CD4-positive, alpha-beta T cell treated with Interleukin-17A for 4 hours (primary cell): Measurements from ENCODE around the gene LRFN2.

Experiments
- DNase-seq: peaks from one replicate; pipeline ENCODE4 v3.0.0-alpha.2; 2020; ENCODE audit warnings: mixed read lengths

LRFN2 gene

DNA sequence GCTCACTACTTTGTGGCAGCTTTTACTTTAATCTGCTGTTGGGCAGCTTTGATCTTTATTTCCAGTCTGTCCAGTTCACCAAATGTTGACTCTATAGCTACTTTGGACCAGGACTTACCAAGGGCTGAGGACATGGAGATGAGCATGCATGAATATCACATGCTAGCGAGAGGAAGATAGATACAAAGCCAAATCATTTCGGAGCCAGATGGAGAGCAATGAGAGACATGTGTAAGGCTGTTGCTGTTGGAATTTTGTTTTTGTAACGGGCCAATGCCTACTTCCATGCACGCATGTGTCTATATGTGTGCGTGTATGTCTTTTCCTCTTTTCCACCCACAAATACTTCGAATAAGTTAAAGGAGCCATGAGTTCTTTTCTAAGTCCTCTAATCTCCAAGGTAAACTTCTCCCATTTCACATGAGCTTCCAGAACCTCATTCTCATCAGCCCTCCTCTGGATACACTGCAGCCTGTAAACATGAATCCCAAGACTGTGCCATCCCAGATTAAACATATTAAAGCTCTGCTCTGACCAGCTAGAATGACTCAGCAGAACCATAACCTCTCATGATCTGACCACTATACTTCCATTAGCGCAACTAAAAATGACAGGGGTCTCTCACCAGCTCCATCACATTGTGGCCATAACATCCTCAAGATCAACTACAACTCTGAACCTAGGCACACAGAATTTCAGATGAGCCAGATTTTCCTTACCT, 160.7 kb downstream of the LRFN2 start:
- DNase-seq = no peak

GRCh38 chr6:40425192-40425919, 161.8 kb downstream of the LRFN2 start:
- no peak for DNase-seq

DNA sequence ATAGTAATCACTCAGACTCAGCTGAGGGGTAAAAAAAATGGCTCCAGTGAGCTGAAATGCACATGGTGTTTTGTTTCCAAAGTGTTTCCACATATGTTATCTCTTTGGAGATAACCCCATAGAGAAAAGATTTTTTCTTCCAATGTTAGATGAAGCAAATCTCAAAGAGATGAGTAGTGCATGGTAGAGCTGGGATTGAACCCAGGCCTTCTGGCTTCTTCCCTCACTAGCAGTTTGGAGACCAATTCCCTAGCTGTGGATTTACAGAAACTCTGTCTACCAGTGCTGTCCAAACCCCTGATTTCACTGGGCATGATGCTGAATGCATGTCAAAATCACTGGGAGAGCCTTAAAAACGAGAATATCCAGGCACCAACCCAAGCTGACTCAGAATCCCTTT, 165.1 kb downstream of the LRFN2 start:
- no peak for DNase-seq

DNA sequence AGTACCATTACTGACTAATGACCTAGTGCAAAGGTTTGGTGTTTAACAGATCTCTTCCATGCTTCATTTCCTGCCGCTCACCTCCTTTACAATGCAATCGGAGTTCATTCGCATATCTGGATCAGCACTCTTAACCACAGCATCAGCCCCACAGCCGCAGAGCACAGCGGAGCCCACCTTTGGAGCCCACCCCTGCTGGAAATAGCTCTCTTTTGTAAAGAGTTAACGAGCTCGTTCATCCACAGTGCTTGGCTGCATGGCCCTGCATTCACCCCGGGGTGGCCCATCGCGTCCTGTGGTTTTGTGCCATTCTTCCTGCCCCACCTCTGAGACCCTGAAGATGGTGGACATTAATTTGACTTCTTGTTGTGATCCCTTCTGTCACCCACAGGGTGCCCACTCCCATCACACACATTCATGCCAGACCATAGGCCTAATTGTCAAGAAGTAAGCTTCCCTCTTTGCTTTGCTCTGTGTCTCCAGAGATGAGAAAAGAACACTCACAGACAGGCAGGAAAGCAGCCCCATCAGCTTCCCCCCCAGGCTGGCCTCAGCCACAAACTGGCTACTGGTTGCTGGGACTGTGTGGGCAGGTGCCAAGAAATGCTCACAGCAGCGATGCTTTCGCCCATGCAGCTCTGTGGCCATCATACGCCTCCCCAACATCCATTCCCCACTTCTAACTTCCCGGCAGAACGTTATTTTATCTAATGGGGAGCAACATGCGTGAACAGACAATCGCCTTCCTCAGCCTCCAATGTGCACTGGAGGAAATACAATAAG, 167.0 kb downstream of the LRFN2 start:
- no peak for DNase-seq

DNA sequence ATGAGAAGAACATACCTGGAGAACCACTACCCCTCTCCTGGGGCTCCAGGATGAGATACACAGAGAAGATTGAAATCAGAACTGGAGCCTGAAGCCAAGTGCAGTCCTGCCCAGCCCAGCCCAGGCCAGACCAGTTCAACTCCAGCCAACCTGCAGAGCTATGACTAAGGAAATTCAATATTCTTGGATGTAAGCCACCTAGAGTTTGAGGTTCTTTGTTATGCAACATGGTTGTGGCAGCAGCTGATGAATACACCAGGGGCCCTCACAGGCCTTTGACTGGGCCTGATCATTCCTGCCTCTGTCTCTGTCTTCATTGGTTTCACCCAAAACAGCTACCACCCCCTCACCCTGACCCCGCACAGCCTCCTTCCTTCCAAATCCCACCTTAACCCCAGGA, 167.8 kb downstream of the LRFN2 start:
- no peak for DNase-seq

DNA sequence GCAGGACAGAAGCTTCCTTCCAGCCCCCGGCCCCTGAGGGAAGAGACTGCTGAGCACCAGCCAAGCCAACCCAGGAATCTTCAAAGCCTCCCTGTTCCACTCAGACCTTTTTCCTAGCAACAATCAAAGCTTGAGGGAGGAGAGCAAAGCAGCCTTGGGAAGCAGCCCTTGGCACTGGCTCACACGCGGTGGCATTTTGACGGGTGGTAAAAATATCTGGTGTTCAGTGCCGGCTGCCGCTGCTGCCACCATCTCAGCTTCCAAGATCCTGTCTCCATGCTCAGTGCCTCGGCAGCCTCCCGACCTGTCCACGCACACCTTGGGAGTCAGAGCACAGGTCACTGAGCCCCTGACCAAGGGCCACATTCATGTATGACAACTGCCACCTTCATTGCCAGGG, 170.1 kb downstream of the LRFN2 start:
- DNase-seq = no peak

- DNase-seq = no peak
Measured at GRCh38 chr6:40414617-40415016, 172.5 kb downstream of the LRFN2 start.

DNA sequence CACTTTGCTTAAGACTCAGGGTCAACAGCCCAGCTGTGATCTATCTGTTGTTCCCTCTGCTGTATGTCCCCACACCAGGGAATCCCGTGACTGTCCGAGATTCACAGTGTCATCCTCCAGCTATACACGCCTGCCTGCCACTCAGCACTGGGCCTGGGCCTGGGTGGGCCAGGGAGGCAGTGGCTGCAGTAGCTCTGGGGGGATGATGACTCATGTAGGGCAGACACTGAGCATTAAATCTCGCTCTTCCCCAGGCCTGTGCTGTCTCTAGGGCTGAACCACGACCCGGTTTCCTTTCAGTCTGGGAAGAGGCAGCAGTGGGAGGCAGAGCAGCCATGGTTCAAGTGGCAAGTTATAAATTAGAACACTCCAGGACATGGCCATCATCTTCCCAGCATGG, 173.9 kb downstream of the LRFN2 start:
- DNase-seq = no peak

DNA sequence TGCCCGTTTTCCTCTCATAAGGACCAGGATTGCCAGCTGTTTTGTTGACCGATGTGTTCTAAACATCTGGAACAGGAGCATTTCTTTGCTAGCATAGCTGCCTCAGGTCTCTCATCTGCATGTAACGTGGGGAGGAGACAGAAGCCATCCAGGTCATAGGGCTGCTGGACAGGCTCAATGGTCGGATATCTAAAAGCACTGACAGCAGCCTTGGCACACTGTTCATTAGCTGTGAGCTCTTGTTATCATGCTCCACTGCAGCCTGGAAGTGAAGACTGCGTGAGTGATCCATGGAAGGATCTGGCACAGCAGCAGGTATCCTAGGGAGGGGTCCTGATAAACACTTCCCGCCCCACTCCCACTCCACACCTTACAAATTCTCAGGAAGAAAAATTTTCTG, 175.3 kb downstream of the LRFN2 start:
- no peak for DNase-seq

DNA sequence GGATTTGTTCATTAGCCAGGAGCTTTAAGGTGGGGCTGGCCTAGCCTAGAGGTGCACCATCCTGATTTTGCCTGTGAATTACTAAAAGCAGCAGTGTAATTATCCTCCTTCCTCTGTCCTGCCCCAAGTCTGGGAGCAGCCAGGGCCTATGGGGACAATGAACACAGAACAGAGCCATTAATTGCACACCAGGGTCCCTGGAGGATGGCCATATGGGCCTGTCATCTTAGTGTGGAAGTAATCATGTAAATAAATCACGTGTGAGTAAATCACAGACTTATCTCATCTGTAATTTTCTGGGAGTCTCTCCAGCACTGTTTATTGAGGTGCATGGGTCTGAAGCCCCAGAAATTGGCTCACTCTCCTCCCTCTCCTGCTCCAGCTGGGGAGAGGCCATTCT, 176.3 kb downstream of the LRFN2 start:
- no peak for DNase-seq

DNA sequence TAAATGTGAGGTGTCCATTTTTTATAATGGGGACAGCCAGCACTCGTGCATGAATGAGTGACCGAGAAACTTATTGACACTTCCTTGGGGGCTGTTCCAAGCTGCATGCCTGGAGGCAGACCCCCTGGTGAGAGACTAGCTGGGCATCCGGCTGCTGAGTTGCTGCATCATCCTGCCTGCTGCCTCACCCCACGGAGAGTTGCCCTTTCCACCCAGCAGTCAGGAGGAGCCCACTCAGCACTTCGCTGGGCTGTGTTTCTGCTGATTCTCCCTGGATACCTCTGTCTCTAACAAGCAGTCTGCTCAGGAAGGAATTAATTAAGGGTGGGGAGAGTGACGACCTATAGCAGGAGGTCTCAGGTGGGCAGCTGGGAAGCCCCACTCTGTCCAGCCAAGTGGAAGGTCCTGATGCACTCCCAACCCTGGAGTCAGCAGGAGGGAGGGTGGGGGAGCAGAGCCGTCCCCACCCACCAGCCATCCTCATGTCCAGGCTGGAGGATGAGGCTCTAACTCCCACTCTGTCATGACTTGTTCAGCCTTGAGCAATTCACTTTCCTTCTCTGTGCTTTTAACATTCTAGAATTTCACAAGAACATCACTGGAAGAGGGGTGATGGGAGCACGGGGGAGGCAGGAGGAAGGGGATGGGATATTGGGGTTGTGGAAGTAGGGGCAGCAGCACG, 177.3 kb downstream of the LRFN2 start:
- no peak for DNase-seq

DNA sequence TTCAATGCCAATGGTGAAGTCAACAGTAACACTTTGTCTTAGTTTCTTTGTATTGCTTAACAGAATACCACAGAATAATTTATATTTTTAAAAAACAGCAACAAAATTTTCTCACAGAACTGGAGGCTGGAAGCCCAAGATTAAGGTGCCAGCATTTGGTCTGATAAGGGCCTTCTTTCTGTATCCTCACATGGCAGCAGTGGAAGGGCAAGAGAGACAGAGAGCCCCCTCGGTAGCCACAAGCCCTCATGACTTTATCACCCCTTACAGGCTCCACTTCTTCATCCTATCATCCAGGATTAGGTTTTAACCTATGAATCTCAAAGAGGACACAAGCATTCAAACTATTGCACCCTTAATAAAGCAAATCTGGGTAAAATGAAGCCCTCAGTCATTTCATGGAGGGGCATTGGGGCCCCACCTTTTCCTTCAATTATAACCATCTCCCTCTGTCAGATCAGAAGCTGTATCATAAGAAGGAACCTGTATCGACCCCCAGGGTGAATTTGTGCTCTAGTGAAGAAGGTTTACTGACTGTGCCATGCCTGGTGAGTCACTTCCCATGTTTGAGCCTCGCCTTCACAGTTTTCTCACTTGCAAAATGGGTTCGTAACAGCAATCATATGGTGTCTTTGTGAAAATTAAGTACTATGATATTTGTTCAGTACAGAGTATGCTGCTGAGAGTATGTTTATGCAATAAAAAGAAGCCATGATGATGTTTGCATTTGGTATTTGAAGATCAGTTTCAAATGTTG, 178.2 kb downstream of the LRFN2 start:
- no peak for DNase-seq

GRCh38 chr6:40407239-40407638, 179.9 kb downstream of the LRFN2 start:
- no peak for DNase-seq

DNA sequence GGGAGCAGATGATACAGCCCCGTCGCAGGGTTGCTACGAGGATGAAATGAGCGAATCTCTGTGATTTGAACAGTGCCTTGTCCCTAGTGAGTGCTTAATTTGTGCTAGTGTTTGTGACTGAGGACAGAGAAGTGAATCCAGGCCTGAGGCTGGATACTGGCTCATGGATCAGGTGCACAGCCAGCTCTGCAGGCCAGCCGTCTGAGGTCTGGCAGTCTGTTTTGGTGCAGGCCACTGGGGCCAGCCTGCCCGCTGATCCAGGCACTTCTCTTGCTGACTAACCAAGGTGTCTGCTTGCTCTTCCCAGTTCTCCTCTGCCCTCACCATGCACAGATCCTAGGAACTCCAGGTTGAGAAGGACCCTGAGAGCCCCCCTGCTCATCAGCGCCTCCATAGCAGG, 181.0 kb downstream of the LRFN2 start:
- DNase-seq = no peak

DNA sequence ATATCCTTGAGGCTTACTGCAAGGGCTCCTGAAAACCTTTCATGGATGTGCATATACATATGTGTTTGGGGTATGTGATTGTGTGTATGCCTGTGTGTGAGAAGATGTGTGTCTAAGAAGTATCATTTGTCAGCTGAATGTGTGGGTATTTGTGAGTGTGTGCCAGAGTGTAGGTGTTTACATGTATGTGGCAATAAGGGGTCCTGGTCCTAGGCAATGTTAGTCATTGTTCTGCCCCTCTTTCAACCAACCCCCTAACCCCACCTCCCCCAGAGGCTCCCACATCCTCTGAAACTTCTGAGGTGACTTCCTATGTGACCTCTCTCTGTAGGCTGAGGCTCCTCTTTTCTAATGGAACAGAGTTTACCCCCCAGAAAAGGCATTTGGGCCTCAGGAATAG, 186.4 kb downstream of the LRFN2 start:
- no peak for DNase-seq

DNA sequence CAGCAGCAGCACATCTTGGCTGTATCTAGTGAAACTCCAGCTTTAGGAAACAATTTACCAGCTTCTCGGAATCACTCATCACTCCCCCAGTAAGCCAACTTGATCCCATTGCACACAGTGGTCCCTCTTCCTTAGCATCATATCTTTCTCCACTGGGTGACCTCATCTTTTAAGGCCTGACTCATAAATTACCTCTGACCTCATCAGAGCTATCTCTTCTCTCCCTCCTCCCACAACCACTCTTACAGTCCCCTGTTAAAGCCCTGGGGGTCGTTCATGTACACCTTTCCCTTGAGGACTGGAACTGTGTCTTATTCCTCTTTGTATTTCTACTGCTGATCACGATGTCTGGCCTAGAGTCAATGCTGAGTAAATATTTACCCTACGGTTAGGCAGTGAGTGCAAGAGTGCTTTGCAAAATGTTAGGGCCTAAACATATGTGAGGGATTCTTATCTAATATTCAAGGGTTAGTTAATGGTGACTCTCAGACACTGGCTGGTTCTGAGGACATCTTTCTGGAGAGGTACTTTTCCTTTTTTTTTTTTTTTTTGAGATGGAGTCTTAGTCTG, 187.2 kb downstream of the LRFN2 start:
- DNase-seq = no peak

GRCh38 chr6:40398810-40399477, 188.2 kb downstream of the LRFN2 start:
- DNase-seq = no peak

DNA sequence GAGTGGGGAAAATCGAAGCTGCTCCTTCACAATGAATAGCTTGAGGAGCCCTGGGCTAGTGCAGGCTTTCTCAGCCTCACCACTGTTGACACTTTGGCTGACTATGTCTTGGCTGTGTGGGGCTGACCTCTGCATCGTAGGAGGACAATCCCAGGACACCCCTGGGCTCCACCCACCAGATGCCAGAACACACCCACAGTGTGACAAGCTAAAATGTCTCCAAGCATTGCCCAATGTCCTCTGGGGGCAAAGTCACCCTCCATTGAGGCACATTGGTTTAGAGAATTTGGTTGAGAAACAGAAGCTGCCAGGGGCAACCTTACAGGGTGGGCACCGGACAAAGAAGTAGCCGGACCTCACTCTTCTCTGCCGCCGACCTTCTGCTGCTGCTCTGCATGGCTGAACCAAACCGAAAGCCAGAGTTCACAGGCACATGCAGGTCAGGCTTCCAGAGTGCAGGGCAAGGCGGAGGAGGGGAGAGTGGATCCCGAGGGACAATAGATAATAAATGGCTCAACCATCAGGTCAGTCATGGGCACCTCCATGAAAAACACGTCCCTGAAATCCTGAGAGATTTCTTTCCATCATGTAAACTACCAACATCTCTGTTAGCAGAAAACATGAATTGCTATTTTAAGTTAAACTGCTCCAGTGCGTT, 189.0 kb downstream of the LRFN2 start:
- DNase-seq = no peak

DNA sequence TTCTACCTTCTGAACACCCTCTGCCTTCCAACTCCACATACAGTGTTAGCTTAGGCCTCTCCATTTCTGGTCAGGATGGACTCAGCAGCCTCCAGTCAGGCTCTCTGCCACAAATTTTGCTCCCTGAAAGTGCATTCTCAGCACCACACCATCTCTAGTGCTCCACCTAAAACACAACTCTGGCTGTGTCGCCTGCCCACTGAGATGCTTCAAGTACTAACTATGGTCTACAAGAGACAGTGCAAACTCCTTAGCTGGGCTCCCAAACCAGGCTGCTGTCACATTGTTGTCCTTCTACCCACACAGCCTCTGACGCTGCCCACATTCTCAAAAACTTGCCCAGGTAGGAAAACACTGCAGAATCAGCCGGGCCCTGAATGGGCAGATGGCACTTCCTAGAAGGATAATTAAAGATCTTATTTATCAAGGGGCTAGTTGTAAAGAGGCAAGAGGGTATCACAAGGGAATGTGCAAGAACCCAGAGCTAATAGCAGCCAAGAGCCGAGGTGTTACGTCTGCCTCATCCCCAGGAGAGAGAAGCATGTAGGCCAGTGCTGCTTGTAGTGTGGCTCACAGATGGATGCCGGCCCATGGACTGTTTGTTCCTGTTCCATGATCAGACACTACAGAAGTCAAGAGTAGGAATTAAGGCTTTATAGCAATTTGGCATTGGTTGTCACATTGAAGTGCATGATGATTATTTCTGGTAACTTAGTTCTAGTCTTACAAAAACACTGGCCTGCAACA, 189.7 kb downstream of the LRFN2 start:
- DNase-seq = no peak

GRCh38 chr6:40395698-40396076, 191.5 kb downstream of the LRFN2 start:
- DNase-seq = no peak
